Esophagus muscularis mucosa (tissue), 4 donors: Measurements from ENCODE around the gene SMIM38. TPM values are rescaled to one million over a fixed set of nuclear protein-coding genes. Genes with fewer than 3 reads are reported as not detected.

ENCODE experiments used
- DNase-seq: peaks from one replicate; pipeline ENCODE4 v3.0.0-alpha.2; 2017; ENCODE audit errors: extremely low spot score
- H3K27ac ChIP-seq, 4 donors: fragments of 200-600 bp; sonication (generic); replicated peaks in 1 of 4; 1 replicate in 3 of 4; 2 replicates in 1 of 4; pipeline ENCODE4 v1.5.1; 2016 to 2019; ENCODE audit warnings: mild to moderate bottlenecking in 1 of 4
- H3K27me3 ChIP-seq, 4 donors: fragments of 200-600 bp; sonication (generic); one replicate each; pipeline versions ENCODE4 v1.5.1 to v1.6.0; 2016 to 2019
- H3K36me3 ChIP-seq, 4 donors: fragments of 200-600 bp; sonication (generic); one replicate each; pipeline ENCODE4 v1.5.1; 2016 to 2019
- H3K4me1 ChIP-seq, 4 donors: fragments of 200-600 bp; sonication (generic); one replicate each; pipeline ENCODE4 v1.5.1; 2016 to 2019
- H3K4me3 ChIP-seq, 4 donors: fragments of 200-600 bp; sonication (generic); 1 replicate in 2 of 4; 2 replicates in 2 of 4; pipeline ENCODE4 v1.5.1; 2016 to 2019; ENCODE audit warnings: mild to moderate bottlenecking in 4 of 4, moderate library complexity in 1 of 4
- H3K9me3 ChIP-seq, 4 donors: fragments of 200-600 bp; sonication (generic); 1 replicate in 3 of 4; 2 replicates in 1 of 4; pipeline ENCODE4 v1.5.1; 2016 to 2019
- CTCF ChIP-seq, 3 experiments: fragments of 200-600 bp in 2 of 3; fragments of 450-650 bp in 1 of 3; sonication (generic) in 2 of 3; IDR thresholded peaks; one replicate each; pipeline ENCODE4 v1.5.1; 2017 to 2019; ENCODE audit warnings: antibody characterized with exemption in 3 of 3, mild to moderate bottlenecking in 2 of 3, moderate library complexity in 1 of 3
- EP300 ChIP-seq: sonication (generic); formaldehyde crosslinking; IDR thresholded peaks from one replicate; pipeline ENCODE4 v1.6.1; 2017; ENCODE audit warnings: antibody characterized with exemption
- POLR2A ChIP-seq: fragments of 450-650 bp; IDR thresholded peaks from one replicate; pipeline ENCODE4 v1.6.1; 2017; ENCODE audit warnings: antibody characterized with exemption, moderate library complexity, mild to moderate bottlenecking, low read depth
- POLR2AphosphoS5 ChIP-seq, 2 donors: sonication (generic); formaldehyde crosslinking; IDR thresholded peaks; one replicate each; pipeline ENCODE4 v1.6.1; 2017; ENCODE audit warnings: antibody characterized with exemption in 2 of 2
- WGBS: methylation state at CpG from one replicate; pipeline ENCODE4 v1.1.5; 2018; 5-methylcytosine and 5-hydroxymethylcytosine counted together
- intact Hi-C: fragments of 100-400 bp; cut with DNase I; formaldehyde crosslinking; loops from one replicate; pipeline ENCODE4 v1.15.1; 2023
- total RNA-seq, 4 donors: library from RNA; depleted of rRNA; stranded (reverse); fragments of >200 nt; gene quantifications; one replicate each; pipeline versions ENCODE4 v1.1.0 to v1.2.1, GENCODE V29; 2016

Gene SMIM38
- 1 to 10 TPM in 3 of 4 donors, under 1 TPM in 1; 0.50 to 4.2 (median 2.6) TPM for total RNA-seq

- Histone ChIP-seq H3K4me1 (peaks cover 25 to 38% (median 29%) of the 10 kb centered on the region in 4 donors), H3K27me3 (no peaks in the 10 kb centered on the region), H3K27ac (peak within 1 kb of the TSS; percentile 43 to 70 (median 60)), H3K36me3 (peaks cover 0 to 9% (median 3%) of the 10 kb centered on the region in 4 donors), H3K4me3 (no peak within 1 kb of the TSS), H3K9me3 (no peaks in the 10 kb centered on the region)
- intact Hi-C loops = no loop called here
- TF ChIP-seq CTCF (IDR thresholded peaks at IDR 0.05) (no peak), POLR2AphosphoS5 (IDR thresholded peaks at IDR 0.05) (no peak), EP300 (no peak), POLR2A (no peak)
- DNase-seq = no peak
- 86% methylated on average over 12 of the region's 32 CpGs for WGBS
Measured at GRCh38 chr11:69155302-69156234, at the start of gene SMIM38. Gene SMIM38, plus strand, starts transcription at chr11:69155935. Its CDS starts 1,912 bp downstream, at chr11:69157847.

GRCh38 chr11:69106031-69106811 is 49.5 kb upstream of the SMIM38 start:
- Histone ChIP-seq H3K36me3 (peaks cover 0 to 15% (median 10%) of the 10 kb centered on the region in 4 donors), H3K27ac (no peak overlapping the region), H3K9me3 (no peaks in the 10 kb centered on the region), H3K27me3 (no peaks in the 10 kb centered on the region), H3K4me3 (no peak overlapping the region), H3K4me1 (peaks cover 6 to 32% (median 29%) of the 10 kb centered on the region in 4 donors)
- intact Hi-C loops = no loop called here
- no peak for DNase-seq
- 47% methylated on average over 8 of the region's 23 CpGs for WGBS
- TF ChIP-seq EP300 (no peak), POLR2A (no peak), POLR2AphosphoS5 (IDR thresholded peaks at IDR 0.05) (no peak), CTCF (IDR thresholded peaks at IDR 0.05) (no peak)

GRCh38 chr11:69107413-69107812 is 48.3 kb upstream of the SMIM38 start:
- no peak overlapping the region for H3K27ac ChIP-seq
- DNase-seq = no peak
- no peaks in the 10 kb centered on the region for H3K27me3 ChIP-seq
- H3K4me3 ChIP-seq = no peak overlapping the region
- no peak for TF ChIP-seq CTCF (IDR thresholded peaks at IDR 0.05)
- TF ChIP-seq POLR2AphosphoS5 (IDR thresholded peaks at IDR 0.05) = no peak
- TF ChIP-seq POLR2A = no peak
- no peak for TF ChIP-seq EP300
- peaks cover 0 to 15% (median 10%) of the 10 kb centered on the region in 4 donors for H3K36me3 ChIP-seq
- H3K9me3 ChIP-seq = no peaks in the 10 kb centered on the region
- intact Hi-C loops = no loop called here
- peaks cover 3 to 21% (median 18%) of the 10 kb centered on the region in 4 donors for H3K4me1 ChIP-seq

GRCh38 chr11:69108030-69108429 is 47.7 kb upstream of the SMIM38 start:
- Histone ChIP-seq H3K27ac (no peak overlapping the region), H3K4me1 (peaks cover 3 to 19% (median 18%) of the 10 kb centered on the region in 4 donors), H3K27me3 (no peaks in the 10 kb centered on the region), H3K9me3 (no peaks in the 10 kb centered on the region), H3K36me3 (peaks cover 0 to 15% (median 10%) of the 10 kb centered on the region in 4 donors), H3K4me3 (no peak overlapping the region)
- DNase-seq = no peak
- WGBS = 93% methylated on average over 7 of the region's 7 CpGs
- TF ChIP-seq POLR2A (no peak), POLR2AphosphoS5 (IDR thresholded peaks at IDR 0.05) (no peak), CTCF (IDR thresholded peaks at IDR 0.05) (no peak), EP300 (no peak)
- intact Hi-C loops = no loop called here
